Body of pancreas (tissue), 4 donors: Measurements from ENCODE around the gene PARP16.

ENCODE experiments used
- POLR2A ChIP-seq, 3 donors: fragments of 450-650 bp; IDR thresholded peaks; one replicate each; pipeline ENCODE4 v1.6.1; 2016; ENCODE audit warnings: antibody characterized with exemption in 3 of 3, mild to moderate bottlenecking in 2 of 3
- TF ChIP-seq, protein P1 (sequence below), 7 experiments: fragments of 450-650 bp in 4 of 7; fragments of 200-600 bp in 3 of 7; sonication (generic) in 3 of 7; IDR thresholded peaks; one replicate each; pipeline ENCODE4 v1.5.1; 2016 to 2019; ENCODE audit warnings: antibody characterized with exemption in 7 of 7

GRCh38 chr15:65333856-65334255, 47.2 kb upstream of the PARP16 start:
- TF ChIP-seq, protein P1, sequence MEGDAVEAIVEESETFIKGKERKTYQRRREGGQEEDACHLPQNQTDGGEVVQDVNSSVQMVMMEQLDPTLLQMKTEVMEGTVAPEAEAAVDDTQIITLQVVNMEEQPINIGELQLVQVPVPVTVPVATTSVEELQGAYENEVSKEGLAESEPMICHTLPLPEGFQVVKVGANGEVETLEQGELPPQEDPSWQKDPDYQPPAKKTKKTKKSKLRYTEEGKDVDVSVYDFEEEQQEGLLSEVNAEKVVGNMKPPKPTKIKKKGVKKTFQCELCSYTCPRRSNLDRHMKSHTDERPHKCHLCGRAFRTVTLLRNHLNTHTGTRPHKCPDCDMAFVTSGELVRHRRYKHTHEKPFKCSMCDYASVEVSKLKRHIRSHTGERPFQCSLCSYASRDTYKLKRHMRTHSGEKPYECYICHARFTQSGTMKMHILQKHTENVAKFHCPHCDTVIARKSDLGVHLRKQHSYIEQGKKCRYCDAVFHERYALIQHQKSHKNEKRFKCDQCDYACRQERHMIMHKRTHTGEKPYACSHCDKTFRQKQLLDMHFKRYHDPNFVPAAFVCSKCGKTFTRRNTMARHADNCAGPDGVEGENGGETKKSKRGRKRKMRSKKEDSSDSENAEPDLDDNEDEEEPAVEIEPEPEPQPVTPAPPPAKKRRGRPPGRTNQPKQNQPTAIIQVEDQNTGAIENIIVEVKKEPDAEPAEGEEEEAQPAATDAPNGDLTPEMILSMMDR (IDR thresholded peaks at IDR 0.05), result no peak
- no peak for TF ChIP-seq POLR2A (IDR thresholded peaks at IDR 0.05)
